HepG2 (cell line): ENCODE data around the gene LRRC42. TPM values are rescaled to one million over a fixed set of nuclear protein-coding genes. Genes with fewer than 3 reads are reported as not detected.

Experiments used
- ATAC-seq: fragments of 200-7000 bp; cut with Tn5 transposase; 3 replicates; pipeline ENCODE4 v1.9.1; 2020; ENCODE audit warnings: mild to moderate bottlenecking, moderate library complexity
- BruUV-seq: library from RNA; stranded (reverse); fragments of 400-500 nt; replicated peaks from 2 replicates; lab custom pipeline; 2021; lab: Mats Ljungman, UMichigan
- CTCF ChIA-PET: fragments of 300-600 bp; formaldehyde crosslinking; extraction: SDS; loops from one replicate; lab custom pipeline; 2021; ENCODE audit warnings: low total read pairs, inconsistent platforms, low intra/inter-chr PET ratio; lab: Yijun Ruan, JAX
- POLR2A ChIA-PET: fragments of 350-600 bp; sonication (Branson Sonifier 250); formaldehyde crosslinking; loops from one replicate; lab custom pipeline; 2020; ENCODE audit warnings: antibody characterized with exemption, inconsistent platforms; lab: Yijun Ruan, JAX
- DNase-seq: peaks from one replicate; pipeline ENCODE4 v3.0.0-alpha.2; 2015; ENCODE audit warnings: low spot score
- FAIRE-seq: peaks from 3 replicates; lab custom pipeline; 2011; peaks lifted over from hg19 to GRCh38; lab: Jason Lieb, UNC
- H2AFZ ChIP-seq: one replicate; pipeline ENCODE4 v1.6.1; 2011; ENCODE audit warnings: low read length, inconsistent platforms
- H3K27ac ChIP-seq: fragments of 300-600 bp; 3 replicates; pipeline ENCODE4 v1.8.0; 2011; ENCODE audit warnings: mixed run types, mild to moderate bottlenecking, mixed read lengths, low read length, inconsistent platforms; ENCODE audit not compliant: insufficient read depth; ENCODE audit errors: extremely low read length
- H3K27me3 ChIP-seq, 2 experiments: fragments of 200-600 bp in 1 of 2; 2 replicates in 1 of 2; 3 replicates in 1 of 2; pipeline versions ENCODE4 v1.6.0 to v1.8.0; 2011; ENCODE audit warnings: low read length in 2 of 2, mild to moderate bottlenecking in 2 of 2, moderate library complexity in 2 of 2, inconsistent platforms in 1 of 2; ENCODE audit not compliant: insufficient read depth in 2 of 2, control insufficient read depth in 1 of 2
- H3K36me3 ChIP-seq, 2 experiments: fragments of 200-600 bp in 1 of 2; replicated peaks in 1 of 2; 2 replicates in 1 of 2; 3 replicates in 1 of 2; pipeline versions ENCODE4 v1.5.1 to v1.8.0; 2011; ENCODE audit warnings: low read length in 2 of 2, inconsistent platforms in 1 of 2; ENCODE audit not compliant: insufficient read depth in 2 of 2, control insufficient read depth in 1 of 2
- H3K4me1 ChIP-seq: 2 replicates; pipeline ENCODE4 v1.5.1; 2012; ENCODE audit warnings: low read length, inconsistent platforms; ENCODE audit not compliant: insufficient read depth
- H3K4me2 ChIP-seq: 2 replicates; pipeline ENCODE4 v1.6.0; 2011; ENCODE audit warnings: low read depth, low read length, inconsistent platforms
- H3K4me3 ChIP-seq, 3 experiments: fragments of 200-600 bp in 1 of 3; sonication (generic), shearing (Covaris generic) in 1 of 3; replicated peaks in 1 of 3; 2 replicates each; pipeline ENCODE4 v1.5.1; 2011 to 2016; ENCODE audit warnings: low read length in 3 of 3, inconsistent platforms in 2 of 3, low read depth in 2 of 3, mild to moderate bottlenecking in 2 of 3, control low read depth in 1 of 3, mixed read lengths in 1 of 3; ENCODE audit not compliant: insufficient read depth in 1 of 3
- H3K79me2 ChIP-seq: one replicate; pipeline ENCODE4 v1.6.1; 2011; ENCODE audit warnings: low read length, inconsistent platforms; ENCODE audit not compliant: insufficient read depth
- H3K9ac ChIP-seq: 2 replicates; pipeline ENCODE4 v1.6.0; 2011; ENCODE audit warnings: mild to moderate bottlenecking, low read depth, low read length, inconsistent platforms; ENCODE audit not compliant: insufficient read depth
- H3K9me3 ChIP-seq: 2 replicates; pipeline ENCODE4 v1.5.1; 2012; ENCODE audit warnings: mild to moderate bottlenecking, low read length
- H4K20me1 ChIP-seq: 2 replicates; pipeline ENCODE4 v1.6.0; 2011; ENCODE audit warnings: inconsistent platforms, mild to moderate bottlenecking, low read length, moderate library complexity; ENCODE audit not compliant: insufficient read depth
- ADNP ChIP-seq: sonication (generic); formaldehyde crosslinking; IDR thresholded peaks from 2 replicates; pipeline ENCODE4 v1.4.0; 2020; ENCODE audit warnings: missing genetic modification reagents
- ESRRA ChIP-seq: sonication (generic); formaldehyde crosslinking; IDR thresholded peaks from 2 replicates; pipeline ENCODE4 v1.5.1; 2020; ENCODE audit warnings: mild to moderate bottlenecking, low read depth, missing genetic modification reagents
- HHEX ChIP-seq: IDR thresholded peaks from 2 replicates; pipeline ENCODE4 v1.6.1; 2016; ENCODE audit warnings: control low read depth
- PAF1 ChIP-seq: IDR thresholded peaks from 2 replicates; pipeline ENCODE4 v1.6.1; 2016; ENCODE audit warnings: missing genetic modification reagents, missing compliant biosample characterization
- RARG ChIP-seq: sonication (generic); formaldehyde crosslinking; IDR thresholded peaks from 2 replicates; pipeline ENCODE4 v1.4.0; 2020; ENCODE audit warnings: low read depth, mild to moderate bottlenecking, missing genetic modification reagents
- SALL1 ChIP-seq: sonication (generic); formaldehyde crosslinking; IDR thresholded peaks from 2 replicates; pipeline ENCODE4 v1.8.0; 2022; ENCODE audit warnings: mild to moderate bottlenecking, missing genetic modification reagents
- ZFP37 ChIP-seq: sonication (generic); formaldehyde crosslinking; IDR thresholded peaks from 2 replicates; pipeline ENCODE4 v1.4.0; 2020; ENCODE audit warnings: missing genetic modification reagents, borderline replicate concordance
- ZNF441 ChIP-seq: sonication (generic); formaldehyde crosslinking; IDR thresholded peaks from 2 replicates; pipeline ENCODE4 v1.7.0; 2021; ENCODE audit warnings: missing genetic modification reagents, borderline replicate concordance
- WGBS: methylation state at CpG from one replicate; pipeline ENCODE4 v1.1.6; 2017; ENCODE audit warnings: low lambda C conversion rate; 5-methylcytosine and 5-hydroxymethylcytosine counted together
- in situ Hi-C: cut with HindIII; loops from 2 replicates; pipeline ENCODE4 v1.10.0; 2017; ENCODE audit warnings: low pct_unique_long_range_greater_than_20kb; ENCODE audit not compliant: extremely low pct_ligation_motif_present
- intact Hi-C: fragments of 100-400 bp; cut with micrococcal nuclease; formaldehyde crosslinking; loops from one replicate; pipeline ENCODE4 v1.10.0; 2022; ENCODE audit not compliant: unreplicated experiment
- polyA plus RNA-seq, 8 experiments: library from polyadenylated mRNA; depleted of rRNA in 3 of 8; stranded (reverse) in 7 of 8; unstranded in 1 of 8; fragments of >200 nt; fragmentation: Illumina TruSeq in 4 of 8; extraction: Trizol in 4 of 8; gene quantifications; 2 replicates each; pipeline versions ENCODE4 v1.2.1 to v1.2.3, GENCODE V29; 2011 to 2016; ENCODE audit warnings: low read depth in 4 of 8, missing spikeins in 1 of 8, mixed read lengths in 1 of 8; ENCODE audit not compliant: insufficient read depth in 1 of 8
- total RNA-seq, 5 experiments: library from RNA; depleted of rRNA; stranded (reverse); fragments of >200 nt; fragmentation: Illumina TruSeq; extraction: Trizol; gene quantifications; 2 replicates each; pipeline ENCODE4 v1.2.3, GENCODE V29; 2016; ENCODE audit warnings: low read depth in 1 of 5
- TF ChIP-seq, protein P1 (sequence below): sonication (generic); formaldehyde crosslinking; conservative IDR thresholded peaks from 2 replicates; pipeline ENCODE4 v1.8.0; 2022; ENCODE audit warnings: mild to moderate bottlenecking, moderate library complexity, missing genetic modification reagents
- TF ChIP-seq, protein P2 (sequence below): sonication (generic); formaldehyde crosslinking; IDR thresholded peaks from 2 replicates; pipeline ENCODE4 v1.4.0; 2020; ENCODE audit warnings: missing genetic modification reagents, borderline replicate concordance
- TF ChIP-seq, protein P3 (sequence below): sonication (generic); formaldehyde crosslinking; IDR thresholded peaks from 2 replicates; pipeline ENCODE4 v1.5.0; 2020; ENCODE audit warnings: mild to moderate bottlenecking, missing genetic modification reagents, moderate library complexity
- TF ChIP-seq, protein P4 (sequence below): IDR thresholded peaks from 2 replicates; pipeline ENCODE4 v1.6.1; 2018; ENCODE audit warnings: missing genetic modification reagents, mild to moderate bottlenecking, missing compliant biosample characterization
- TF ChIP-seq, protein P5 (sequence below): sonication (generic); formaldehyde crosslinking; IDR thresholded peaks from 2 replicates; pipeline ENCODE4 v1.9.0; 2021; ENCODE audit warnings: missing genetic modification reagents, borderline replicate concordance

LRRC42 gene
- total and polyA plus RNA-seq, 2 of the 13 experiments (the other 11 are each of a cell fraction or from before 2014, with no cell fraction given) = 30.6 to 43.6 TPM

DNA sequence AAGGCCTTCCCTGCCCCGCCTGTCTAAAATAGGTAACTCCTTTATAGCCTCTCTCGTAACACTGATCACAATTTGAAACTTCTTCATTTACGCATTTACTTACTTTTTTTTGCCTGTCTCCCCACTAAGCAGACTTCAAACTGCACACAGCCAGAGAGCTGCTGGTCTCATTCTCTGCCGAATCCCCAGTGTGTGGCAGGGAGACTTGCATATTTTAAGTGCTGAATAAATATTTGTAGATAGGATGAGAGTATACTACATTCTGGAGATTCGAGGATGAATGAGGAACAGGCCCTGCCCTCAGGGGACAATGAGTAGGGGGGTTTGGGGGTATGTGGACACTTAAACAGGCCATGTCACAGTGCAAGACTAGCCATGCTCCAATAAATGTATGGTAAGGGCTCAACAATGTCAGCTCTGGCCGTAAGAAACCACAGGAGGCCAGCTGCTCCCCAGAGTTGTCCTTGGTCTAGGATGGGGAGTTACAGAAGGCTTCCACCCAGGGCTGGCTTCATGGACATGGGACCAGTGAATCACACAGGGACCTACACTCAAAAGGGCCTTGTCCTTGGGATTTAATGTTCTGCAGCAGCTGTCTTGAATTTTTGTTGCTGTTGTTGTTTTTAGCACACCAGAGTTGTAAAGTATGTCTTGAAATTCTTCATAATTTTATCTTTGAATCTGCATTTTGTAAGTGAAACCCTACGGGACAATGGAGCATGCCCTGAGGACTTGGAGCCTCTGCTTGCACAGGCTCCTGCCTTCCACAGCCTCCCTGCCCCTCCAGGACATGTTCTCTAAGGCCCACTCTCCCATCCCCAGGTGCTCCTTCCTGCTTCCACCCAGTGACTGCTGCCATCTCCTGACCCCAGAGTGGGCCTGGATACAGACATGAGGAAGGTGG, 43.7 kb upstream of the LRRC42 start:
- ATAC-seq = peak; percentile 41
- ChIA-PET CTCF (no interaction called here), POLR2A (interaction anchor here (1.4 to 1.5 kb wide), 2 partner anchors 9 to 43 kb away, joined by 3 to 5 read pairs; partner anchors contain the start of genes DIO1 and IFT25)
- 60% methylated on average over 6 of the region's 7 CpGs for WGBS
- TF ChIP-seq, protein P1, sequence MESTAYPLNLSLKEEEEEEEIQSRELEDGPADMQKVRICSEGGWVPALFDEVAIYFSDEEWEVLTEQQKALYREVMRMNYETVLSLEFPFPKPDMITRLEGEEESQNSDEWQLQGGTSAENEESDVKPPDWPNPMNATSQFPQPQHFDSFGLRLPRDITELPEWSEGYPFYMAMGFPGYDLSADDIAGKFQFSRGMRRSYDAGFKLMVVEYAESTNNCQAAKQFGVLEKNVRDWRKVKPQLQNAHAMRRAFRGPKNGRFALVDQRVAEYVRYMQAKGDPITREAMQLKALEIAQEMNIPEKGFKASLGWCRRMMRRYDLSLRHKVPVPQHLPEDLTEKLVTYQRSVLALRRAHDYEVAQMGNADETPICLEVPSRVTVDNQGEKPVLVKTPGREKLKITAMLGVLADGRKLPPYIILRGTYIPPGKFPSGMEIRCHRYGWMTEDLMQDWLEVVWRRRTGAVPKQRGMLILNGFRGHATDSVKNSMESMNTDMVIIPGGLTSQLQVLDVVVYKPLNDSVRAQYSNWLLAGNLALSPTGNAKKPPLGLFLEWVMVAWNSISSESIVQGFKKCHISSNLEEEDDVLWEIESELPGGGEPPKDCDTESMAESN = 0 out of 2 replicates have a peak, but pooled peaks have one; percentile 29
- no peak for TF ChIP-seq HHEX
- TF ChIP-seq RARG (CRISPR knock-in tag) = no peak
- TF ChIP-seq, protein P2, sequence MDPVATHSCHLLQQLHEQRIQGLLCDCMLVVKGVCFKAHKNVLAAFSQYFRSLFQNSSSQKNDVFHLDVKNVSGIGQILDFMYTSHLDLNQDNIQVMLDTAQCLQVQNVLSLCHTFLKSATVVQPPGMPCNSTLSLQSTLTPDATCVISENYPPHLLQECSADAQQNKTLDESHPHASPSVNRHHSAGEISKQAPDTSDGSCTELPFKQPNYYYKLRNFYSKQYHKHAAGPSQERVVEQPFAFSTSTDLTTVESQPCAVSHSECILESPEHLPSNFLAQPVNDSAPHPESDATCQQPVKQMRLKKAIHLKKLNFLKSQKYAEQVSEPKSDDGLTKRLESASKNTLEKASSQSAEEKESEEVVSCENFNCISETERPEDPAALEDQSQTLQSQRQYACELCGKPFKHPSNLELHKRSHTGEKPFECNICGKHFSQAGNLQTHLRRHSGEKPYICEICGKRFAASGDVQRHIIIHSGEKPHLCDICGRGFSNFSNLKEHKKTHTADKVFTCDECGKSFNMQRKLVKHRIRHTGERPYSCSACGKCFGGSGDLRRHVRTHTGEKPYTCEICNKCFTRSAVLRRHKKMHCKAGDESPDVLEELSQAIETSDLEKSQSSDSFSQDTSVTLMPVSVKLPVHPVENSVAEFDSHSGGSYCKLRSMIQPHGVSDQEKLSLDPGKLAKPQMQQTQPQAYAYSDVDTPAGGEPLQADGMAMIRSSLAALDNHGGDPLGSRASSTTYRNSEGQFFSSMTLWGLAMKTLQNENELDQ (CRISPR knock-in tag) = no peak
- TF ChIP-seq, protein P3, sequence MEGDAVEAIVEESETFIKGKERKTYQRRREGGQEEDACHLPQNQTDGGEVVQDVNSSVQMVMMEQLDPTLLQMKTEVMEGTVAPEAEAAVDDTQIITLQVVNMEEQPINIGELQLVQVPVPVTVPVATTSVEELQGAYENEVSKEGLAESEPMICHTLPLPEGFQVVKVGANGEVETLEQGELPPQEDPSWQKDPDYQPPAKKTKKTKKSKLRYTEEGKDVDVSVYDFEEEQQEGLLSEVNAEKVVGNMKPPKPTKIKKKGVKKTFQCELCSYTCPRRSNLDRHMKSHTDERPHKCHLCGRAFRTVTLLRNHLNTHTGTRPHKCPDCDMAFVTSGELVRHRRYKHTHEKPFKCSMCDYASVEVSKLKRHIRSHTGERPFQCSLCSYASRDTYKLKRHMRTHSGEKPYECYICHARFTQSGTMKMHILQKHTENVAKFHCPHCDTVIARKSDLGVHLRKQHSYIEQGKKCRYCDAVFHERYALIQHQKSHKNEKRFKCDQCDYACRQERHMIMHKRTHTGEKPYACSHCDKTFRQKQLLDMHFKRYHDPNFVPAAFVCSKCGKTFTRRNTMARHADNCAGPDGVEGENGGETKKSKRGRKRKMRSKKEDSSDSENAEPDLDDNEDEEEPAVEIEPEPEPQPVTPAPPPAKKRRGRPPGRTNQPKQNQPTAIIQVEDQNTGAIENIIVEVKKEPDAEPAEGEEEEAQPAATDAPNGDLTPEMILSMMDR (CRISPR knock-in tag) = no peak
- TF ChIP-seq SALL1 (CRISPR knock-in tag) = 0 out of 2 replicates have a peak, but pooled peaks have one; percentile 9
- no peak for TF ChIP-seq ZFP37 (CRISPR knock-in tag)
- TF ChIP-seq, protein P4, sequence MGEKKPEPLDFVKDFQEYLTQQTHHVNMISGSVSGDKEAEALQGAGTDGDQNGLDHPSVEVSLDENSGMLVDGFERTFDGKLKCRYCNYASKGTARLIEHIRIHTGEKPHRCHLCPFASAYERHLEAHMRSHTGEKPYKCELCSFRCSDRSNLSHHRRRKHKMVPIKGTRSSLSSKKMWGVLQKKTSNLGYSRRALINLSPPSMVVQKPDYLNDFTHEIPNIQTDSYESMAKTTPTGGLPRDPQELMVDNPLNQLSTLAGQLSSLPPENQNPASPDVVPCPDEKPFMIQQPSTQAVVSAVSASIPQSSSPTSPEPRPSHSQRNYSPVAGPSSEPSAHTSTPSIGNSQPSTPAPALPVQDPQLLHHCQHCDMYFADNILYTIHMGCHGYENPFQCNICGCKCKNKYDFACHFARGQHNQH (CRISPR knock-in tag) = no peak
- no peak for TF ChIP-seq PAF1 (CRISPR knock-in tag)
- no peak for TF ChIP-seq ADNP (CRISPR knock-in tag)
- TF ChIP-seq ZNF441 (CRISPR knock-in tag) = no peak
- no peak for TF ChIP-seq ESRRA (CRISPR knock-in tag)
- TF ChIP-seq, protein P5, sequence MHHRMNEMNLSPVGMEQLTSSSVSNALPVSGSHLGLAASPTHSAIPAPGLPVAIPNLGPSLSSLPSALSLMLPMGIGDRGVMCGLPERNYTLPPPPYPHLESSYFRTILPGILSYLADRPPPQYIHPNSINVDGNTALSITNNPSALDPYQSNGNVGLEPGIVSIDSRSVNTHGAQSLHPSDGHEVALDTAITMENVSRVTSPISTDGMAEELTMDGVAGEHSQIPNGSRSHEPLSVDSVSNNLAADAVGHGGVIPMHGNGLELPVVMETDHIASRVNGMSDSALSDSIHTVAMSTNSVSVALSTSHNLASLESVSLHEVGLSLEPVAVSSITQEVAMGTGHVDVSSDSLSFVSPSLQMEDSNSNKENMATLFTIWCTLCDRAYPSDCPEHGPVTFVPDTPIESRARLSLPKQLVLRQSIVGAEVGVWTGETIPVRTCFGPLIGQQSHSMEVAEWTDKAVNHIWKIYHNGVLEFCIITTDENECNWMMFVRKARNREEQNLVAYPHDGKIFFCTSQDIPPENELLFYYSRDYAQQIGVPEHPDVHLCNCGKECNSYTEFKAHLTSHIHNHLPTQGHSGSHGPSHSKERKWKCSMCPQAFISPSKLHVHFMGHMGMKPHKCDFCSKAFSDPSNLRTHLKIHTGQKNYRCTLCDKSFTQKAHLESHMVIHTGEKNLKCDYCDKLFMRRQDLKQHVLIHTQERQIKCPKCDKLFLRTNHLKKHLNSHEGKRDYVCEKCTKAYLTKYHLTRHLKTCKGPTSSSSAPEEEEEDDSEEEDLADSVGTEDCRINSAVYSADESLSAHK (CRISPR knock-in tag) = no peak
- Histone ChIP-seq H4K20me1 (no peaks in the 10 kb centered on the region), H3K4me3 (no peak overlapping the region), H3K9me3 (no peaks in the 10 kb centered on the region), H3K27me3 (no peaks in the 10 kb centered on the region), H3K4me2 (peak overlapping the region; percentile 21), H3K9ac (no peak overlapping the region), H3K4me1 (peaks cover 89% of the 10 kb centered on the region), H3K36me3 (no peaks in the 10 kb centered on the region), H3K27ac (peak overlapping the region; percentile 27), H2AFZ (no peak overlapping the region), H3K79me2 (no peaks in the 10 kb centered on the region)
- DNase-seq = peak; percentile 34
- in situ Hi-C loops (no loop called here), intact Hi-C loops (no loop called here)
- no TSS peak for BruUV-seq
- FAIRE-seq = peak; percentile 67
